Measurements from ENCODE around the gene UNC5B. TPM values are rescaled to one million over a fixed set of nuclear protein-coding genes. Genes with fewer than 3 reads are reported as not detected.
A peak's percentile ranks its signal among the peaks of the same experiment; 100 is the strongest.

UNC5B gene
- total and polyA plus RNA-seq, 10 donors: 0.74 to 21.1 (median 11.3) TPM

DNA sequence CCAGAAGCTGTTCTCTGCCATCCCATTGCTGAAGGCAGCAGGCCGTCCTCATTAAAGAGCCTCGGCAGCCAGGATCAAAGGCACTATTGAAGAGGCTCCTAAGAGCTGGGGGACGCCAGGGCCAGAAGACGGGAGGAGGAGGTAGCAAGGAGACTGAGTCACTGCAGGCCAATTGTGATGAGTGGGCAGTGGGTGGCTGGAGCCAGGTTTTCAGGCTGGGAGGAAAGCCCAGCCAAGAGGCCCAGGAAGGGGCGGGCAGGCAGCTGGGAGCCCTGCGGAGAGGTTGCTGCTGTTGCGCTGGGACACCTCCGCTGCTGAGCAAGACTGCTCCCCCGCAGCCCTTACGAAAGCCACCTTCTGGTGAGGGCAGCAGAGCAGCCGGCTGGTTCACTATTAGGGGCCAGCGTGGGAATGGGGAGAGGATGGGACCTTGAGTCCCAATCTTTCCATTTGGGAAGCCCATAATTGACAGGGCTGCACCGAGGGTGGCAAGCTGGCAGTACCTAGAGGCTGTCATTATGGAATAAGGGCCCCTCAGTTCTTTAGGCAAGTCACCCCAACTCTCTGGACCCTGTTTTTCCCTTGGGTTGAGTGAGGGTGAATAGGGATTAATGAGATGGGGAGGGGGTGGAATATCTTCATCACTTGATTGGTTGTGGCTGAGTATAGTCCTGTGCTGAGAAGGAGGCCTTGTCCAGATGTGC lies 48.4 kb downstream of the UNC5B start:
- no peaks in the 10 kb centered on the region for H3K9me3 ChIP-seq
- WGBS, 5 donors: 75 to 85% (median 80%) methylated on average over 7 to 13 of the region's 13 CpGs
- intact Hi-C loops (cut with DNase I; ENCODE audit: low total_unique reads): no loop called here
- peaks cover 0 to 49% (median 16%) of the 10 kb centered on the region in 6 donors for H3K4me1 ChIP-seq
- no peak for DNase-seq
- H3K27ac ChIP-seq: peak overlapping the region in 4 of 8 donors; percentile 14 to 48 (median 40)
- TF ChIP-seq POLR2A (IDR thresholded peaks at IDR 0.05) (no peak), POLR2AphosphoS5 (IDR thresholded peaks at IDR 0.05) (peak in 2 of 3 donors; percentile 22 to 28)
- TF ChIP-seq, protein P1, sequence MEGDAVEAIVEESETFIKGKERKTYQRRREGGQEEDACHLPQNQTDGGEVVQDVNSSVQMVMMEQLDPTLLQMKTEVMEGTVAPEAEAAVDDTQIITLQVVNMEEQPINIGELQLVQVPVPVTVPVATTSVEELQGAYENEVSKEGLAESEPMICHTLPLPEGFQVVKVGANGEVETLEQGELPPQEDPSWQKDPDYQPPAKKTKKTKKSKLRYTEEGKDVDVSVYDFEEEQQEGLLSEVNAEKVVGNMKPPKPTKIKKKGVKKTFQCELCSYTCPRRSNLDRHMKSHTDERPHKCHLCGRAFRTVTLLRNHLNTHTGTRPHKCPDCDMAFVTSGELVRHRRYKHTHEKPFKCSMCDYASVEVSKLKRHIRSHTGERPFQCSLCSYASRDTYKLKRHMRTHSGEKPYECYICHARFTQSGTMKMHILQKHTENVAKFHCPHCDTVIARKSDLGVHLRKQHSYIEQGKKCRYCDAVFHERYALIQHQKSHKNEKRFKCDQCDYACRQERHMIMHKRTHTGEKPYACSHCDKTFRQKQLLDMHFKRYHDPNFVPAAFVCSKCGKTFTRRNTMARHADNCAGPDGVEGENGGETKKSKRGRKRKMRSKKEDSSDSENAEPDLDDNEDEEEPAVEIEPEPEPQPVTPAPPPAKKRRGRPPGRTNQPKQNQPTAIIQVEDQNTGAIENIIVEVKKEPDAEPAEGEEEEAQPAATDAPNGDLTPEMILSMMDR (IDR thresholded peaks at IDR 0.05 in 8 of 11, conservative IDR thresholded peaks at IDR 0.05 in 3 of 11): no peak
- no peak overlapping the region for H3K4me3 ChIP-seq
- H3K36me3 ChIP-seq: no peaks in the 10 kb centered on the region
- peaks cover 0 to 34% (median 5%) of the 10 kb centered on the region in 7 donors for H3K27me3 ChIP-seq (replicated peaks in 1 of 7)

GRCh38 chr10:71262027-71262426 lies 49.7 kb downstream of the UNC5B start:
- Histone ChIP-seq H3K4me3 (no peak overlapping the region), H3K9me3 (no peaks in the 10 kb centered on the region), H3K4me1 (peaks cover 0 to 41% (median 15%) of the 10 kb centered on the region in 6 donors), H3K36me3 (no peaks in the 10 kb centered on the region), H3K27ac (no peak overlapping the region), H3K27me3 (replicated peaks in 1 of 7) (peaks cover 0 to 22% (median 4%) of the 10 kb centered on the region in 7 donors)
- TF ChIP-seq, protein P1 (IDR thresholded peaks at IDR 0.05 in 8 of 11, conservative IDR thresholded peaks at IDR 0.05 in 3 of 11): no peak
- TF ChIP-seq POLR2A (IDR thresholded peaks at IDR 0.05) (no peak), POLR2AphosphoS5 (IDR thresholded peaks at IDR 0.05) (no peak)
- intact Hi-C loops (cut with DNase I; ENCODE audit: low total_unique reads): no loop called here
- 73 to 90% (median 87%) methylated on average over 6 to 8 of the region's 8 CpGs for WGBS, 5 donors
- DNase-seq: no peak

- intact Hi-C loops (cut with DNase I; ENCODE audit: low total_unique reads): no loop called here
- no peaks in the 10 kb centered on the region for H3K36me3 ChIP-seq
- H3K4me1 ChIP-seq: peaks cover 0 to 39% (median 15%) of the 10 kb centered on the region in 6 donors
- 71 to 82% (median 77%) methylated on average over 5 of the region's 5 CpGs for WGBS, 5 donors
- H3K27me3 ChIP-seq (replicated peaks in 1 of 7): peaks cover 0 to 16% (median 0%) of the 10 kb centered on the region in 7 donors
- no peak for TF ChIP-seq POLR2AphosphoS5 (IDR thresholded peaks at IDR 0.05)
- TF ChIP-seq, protein P1 (IDR thresholded peaks at IDR 0.05 in 8 of 11, conservative IDR thresholded peaks at IDR 0.05 in 3 of 11): no peak
- no peak for TF ChIP-seq POLR2A (IDR thresholded peaks at IDR 0.05)
- H3K27ac ChIP-seq: peak overlapping the region in 1 of 8 donors; percentile 2
- no peaks in the 10 kb centered on the region for H3K9me3 ChIP-seq
- DNase-seq: no peak
- no peak overlapping the region for H3K4me3 ChIP-seq
Measured at GRCh38 chr10:71262817-71263216, 50.4 kb downstream of the UNC5B start.

- intact Hi-C loops (cut with DNase I; ENCODE audit: low total_unique reads): no loop called here
- 69 to 80% (median 72%) methylated on average over 8 to 9 of the region's 9 CpGs for WGBS, 5 donors
- TF ChIP-seq POLR2A (IDR thresholded peaks at IDR 0.05) (no peak), POLR2AphosphoS5 (IDR thresholded peaks at IDR 0.05) (no peak)
- TF ChIP-seq, protein P1 (IDR thresholded peaks at IDR 0.05 in 8 of 11, conservative IDR thresholded peaks at IDR 0.05 in 3 of 11): no peak
- no peaks in the 10 kb centered on the region for H3K9me3 ChIP-seq
- H3K4me1 ChIP-seq: peaks cover 0 to 39% (median 15%) of the 10 kb centered on the region in 6 donors
- H3K4me3 ChIP-seq: no peak overlapping the region
- H3K36me3 ChIP-seq: no peaks in the 10 kb centered on the region
- H3K27ac ChIP-seq: no peak overlapping the region
- no peak for DNase-seq
- H3K27me3 ChIP-seq (replicated peaks in 1 of 7): peaks cover 0 to 10% (median 0%) of the 10 kb centered on the region in 7 donors
Measured at GRCh38 chr10:71263376-71263775, 51.0 kb downstream of the UNC5B start.
